ENCODE data around the gene KCNH2.
"Not testable (repeated sequence)": the region's sequence is repeated elsewhere in the genome, so short reads cannot be mapped to it uniquely, and the experiment has no call there.

The KCNH2 gene

DNA sequence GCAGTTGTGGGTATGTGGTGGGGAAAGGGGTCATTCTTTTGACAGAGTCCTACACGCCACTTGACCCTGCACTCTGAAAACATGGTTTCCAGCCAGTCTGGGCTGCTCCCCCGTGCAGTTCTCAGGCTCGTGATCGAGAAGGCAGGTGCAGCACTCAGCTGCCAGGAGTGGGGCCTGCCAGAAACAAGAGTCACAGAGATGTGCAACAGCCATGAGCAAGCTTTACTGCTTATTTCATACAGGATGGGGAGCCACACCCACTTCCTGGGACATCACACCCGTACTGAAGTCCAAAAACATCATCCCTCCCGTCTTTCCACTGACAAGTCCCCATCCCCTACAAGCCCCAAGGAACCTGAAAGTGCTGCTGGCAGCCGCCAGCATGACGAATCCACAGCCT lies 36.8 kb upstream of the KCNH2 start:
- TF ChIP-seq, protein P1, sequence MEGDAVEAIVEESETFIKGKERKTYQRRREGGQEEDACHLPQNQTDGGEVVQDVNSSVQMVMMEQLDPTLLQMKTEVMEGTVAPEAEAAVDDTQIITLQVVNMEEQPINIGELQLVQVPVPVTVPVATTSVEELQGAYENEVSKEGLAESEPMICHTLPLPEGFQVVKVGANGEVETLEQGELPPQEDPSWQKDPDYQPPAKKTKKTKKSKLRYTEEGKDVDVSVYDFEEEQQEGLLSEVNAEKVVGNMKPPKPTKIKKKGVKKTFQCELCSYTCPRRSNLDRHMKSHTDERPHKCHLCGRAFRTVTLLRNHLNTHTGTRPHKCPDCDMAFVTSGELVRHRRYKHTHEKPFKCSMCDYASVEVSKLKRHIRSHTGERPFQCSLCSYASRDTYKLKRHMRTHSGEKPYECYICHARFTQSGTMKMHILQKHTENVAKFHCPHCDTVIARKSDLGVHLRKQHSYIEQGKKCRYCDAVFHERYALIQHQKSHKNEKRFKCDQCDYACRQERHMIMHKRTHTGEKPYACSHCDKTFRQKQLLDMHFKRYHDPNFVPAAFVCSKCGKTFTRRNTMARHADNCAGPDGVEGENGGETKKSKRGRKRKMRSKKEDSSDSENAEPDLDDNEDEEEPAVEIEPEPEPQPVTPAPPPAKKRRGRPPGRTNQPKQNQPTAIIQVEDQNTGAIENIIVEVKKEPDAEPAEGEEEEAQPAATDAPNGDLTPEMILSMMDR (conservative IDR thresholded peaks at IDR 0.05; ENCODE audit: low read depth, low read length), result no peak
- DNase-seq (ENCODE audit: low read depth), result no peak
- no peak overlapping the region for H3K4me3 ChIP-seq (ENCODE audit: low read length)

DNA sequence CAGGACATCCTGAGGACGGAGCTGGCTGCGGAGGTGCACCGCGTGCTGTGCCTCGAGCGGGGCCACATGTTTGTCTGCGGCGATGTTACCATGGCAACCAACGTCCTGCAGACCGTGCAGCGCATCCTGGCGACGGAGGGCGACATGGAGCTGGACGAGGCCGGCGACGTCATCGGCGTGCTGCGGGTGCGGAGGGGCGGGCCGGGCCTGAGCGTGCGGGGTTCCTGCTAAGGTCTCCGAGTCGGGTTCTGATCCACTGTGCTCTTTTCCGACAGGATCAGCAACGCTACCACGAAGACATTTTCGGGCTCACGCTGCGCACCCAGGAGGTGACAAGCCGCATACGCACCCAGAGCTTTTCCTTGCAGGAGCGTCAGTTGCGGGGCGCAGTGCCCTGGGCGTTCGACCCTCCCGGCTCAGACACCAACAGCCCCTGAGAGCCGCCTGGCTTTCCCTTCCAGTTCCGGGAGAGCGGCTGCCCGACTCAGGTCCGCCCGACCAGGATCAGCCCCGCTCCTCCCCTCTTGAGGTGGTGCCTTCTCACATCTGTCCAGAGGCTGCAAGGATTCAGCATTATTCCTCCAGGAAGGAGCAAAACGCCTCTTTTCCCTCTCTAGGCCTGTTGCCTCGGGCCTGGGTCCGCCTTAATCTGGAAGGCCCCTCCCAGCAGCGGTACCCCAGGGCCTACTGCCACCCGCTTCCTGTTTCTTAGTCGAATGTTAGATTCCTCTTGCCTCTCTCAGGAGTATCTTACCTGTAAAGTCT lies 35.8 kb upstream of the KCNH2 start:
- TF ChIP-seq, protein P1 (conservative IDR thresholded peaks at IDR 0.05; ENCODE audit: low read depth, low read length), result no peak
- H3K4me3 ChIP-seq (ENCODE audit: low read length), result no peak overlapping the region
- DNase-seq (ENCODE audit: low read depth), result no peak

DNA sequence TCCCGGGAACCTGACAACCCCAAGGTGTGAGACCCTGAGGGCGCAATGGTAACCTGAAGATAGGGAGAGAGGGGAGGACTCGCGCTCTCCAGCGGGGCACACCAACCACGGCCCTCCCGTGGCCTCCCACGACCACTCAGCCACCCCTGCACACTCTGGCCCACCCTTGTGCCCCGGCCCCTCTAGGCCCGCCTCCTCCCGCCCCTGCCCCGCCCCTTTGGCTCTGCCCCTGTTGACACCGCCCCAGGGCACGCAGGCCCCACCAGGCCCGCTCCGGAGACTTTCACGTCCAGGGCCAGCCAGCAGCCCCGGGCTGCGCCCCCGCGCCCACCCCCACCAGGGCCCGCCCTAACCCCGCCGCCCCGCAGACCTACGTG lies 35.2 kb upstream of the KCNH2 start:
- H3K4me3 ChIP-seq (ENCODE audit: low read length), result no peak overlapping the region
- TF ChIP-seq, protein P1 (conservative IDR thresholded peaks at IDR 0.05; ENCODE audit: low read depth, low read length), result no peak
- DNase-seq (ENCODE audit: low read depth), result no peak

DNA sequence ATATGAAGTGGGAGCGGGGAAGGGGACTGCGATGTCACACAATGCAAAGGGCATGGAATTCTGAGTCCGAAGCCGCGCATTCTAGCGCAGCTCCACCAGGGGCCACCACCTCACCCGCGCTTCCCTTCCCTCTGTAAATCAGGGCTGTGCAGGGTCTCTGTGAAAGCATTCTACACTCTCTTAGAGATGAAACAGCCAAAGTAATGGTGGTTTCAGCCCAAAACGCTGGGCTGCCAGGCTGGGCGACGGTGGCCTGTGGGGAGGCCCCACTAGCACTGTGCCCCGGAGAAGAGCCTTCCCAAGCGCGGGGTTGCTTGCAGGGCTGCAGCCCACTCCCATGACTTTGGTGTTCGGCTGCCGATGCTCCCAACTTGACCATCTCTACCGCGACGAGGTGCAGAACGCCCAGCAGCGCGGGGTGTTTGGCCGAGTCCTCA lies 34.8 kb upstream of the KCNH2 start:
- peak overlapping the region; percentile 4 for H3K4me3 ChIP-seq (ENCODE audit: low read length)
- no peak for DNase-seq (ENCODE audit: low read depth)

DNA sequence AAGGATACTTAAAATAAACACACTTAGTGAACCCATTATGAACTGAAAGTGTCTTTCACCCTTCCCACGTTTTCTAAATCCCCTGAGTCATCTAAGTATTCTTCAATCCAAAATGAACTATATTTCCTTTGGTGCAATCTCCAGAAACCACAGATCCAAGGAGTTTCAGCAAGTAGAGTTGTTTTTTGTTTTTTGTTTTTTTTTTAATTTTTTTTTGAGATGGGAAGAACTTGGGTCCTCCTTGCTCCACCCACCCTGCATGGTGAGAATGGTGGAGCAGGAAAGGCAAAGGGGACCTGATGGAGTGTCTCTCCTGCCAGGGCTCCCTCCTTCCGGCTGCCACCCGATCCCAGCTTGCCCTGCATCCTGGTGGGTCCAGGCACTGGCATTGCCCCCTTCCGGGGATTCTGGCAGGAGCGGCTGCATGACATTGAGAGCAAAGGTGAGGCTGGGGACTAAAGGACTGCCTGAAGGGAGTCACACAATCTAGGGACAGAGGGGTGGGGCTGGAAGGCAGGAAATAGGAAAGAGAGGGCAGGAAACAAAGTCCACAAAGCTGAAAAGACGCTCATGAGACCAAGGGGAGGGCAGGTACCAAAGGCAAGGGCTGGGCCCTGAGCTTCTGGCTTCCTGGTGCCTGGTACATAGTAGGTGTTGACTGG lies 34.0 kb upstream of the KCNH2 start:
- DNase-seq (ENCODE audit: low read depth), result no peak
- H3K4me3 ChIP-seq (ENCODE audit: low read length), result no peak overlapping the region
- TF ChIP-seq, protein P1 (conservative IDR thresholded peaks at IDR 0.05; ENCODE audit: low read depth, low read length), result no peak

More for the DNA sequence above, 34.8 kb upstream of the KCNH2 start:
- TF ChIP-seq, protein P1 (conservative IDR thresholded peaks at IDR 0.05; ENCODE audit: low read depth, low read length), result peak; percentile 83

DNA sequence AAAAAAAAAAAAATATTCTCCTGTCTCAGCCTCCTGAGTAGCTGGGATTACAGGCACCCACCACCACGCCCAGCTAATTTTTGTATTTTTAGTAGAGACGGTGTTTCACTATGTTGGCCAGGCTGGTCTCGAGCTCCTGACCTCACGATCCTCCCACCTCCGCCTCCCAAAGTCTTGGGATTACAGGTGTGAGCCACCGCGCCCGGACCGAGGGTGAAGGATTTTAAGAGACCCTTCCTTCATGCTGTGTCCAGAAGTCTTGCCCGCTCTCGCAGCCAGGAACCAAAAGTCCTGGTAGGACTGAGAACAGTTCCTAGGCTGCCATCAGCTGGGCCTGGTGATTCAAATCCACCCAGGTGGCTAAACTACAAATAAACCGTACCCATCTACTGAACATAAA lies 33.5 kb upstream of the KCNH2 start:
- DNase-seq (ENCODE audit: low read depth), result not testable (repeated sequence)

DNA sequence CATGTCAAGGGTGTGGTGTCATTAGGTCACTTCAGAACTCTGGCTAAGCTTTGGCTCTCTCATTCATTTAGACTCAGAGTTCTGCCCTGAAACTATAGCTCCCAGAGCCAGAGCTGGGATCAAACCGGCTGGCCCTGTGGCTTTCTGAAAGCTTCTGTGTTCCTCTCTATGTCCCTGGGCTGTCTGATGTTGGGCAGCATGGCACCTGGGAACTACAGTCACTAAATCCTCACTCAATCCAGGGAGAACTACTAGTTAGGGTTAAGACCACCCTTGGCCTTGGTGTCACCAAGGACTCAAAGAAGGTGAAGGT lies 32.9 kb upstream of the KCNH2 start:
- no peak for DNase-seq (ENCODE audit: low read depth)
- peak overlapping the region; percentile 47 for H3K4me3 ChIP-seq (ENCODE audit: low read length)
- TF ChIP-seq, protein P1 (conservative IDR thresholded peaks at IDR 0.05; ENCODE audit: low read depth, low read length), result no peak

More for the DNA sequence above, 33.5 kb upstream of the KCNH2 start:
- not testable (repeated sequence) for H3K4me3 ChIP-seq (ENCODE audit: low read length)
